GM10266 (cell line): Measurements from ENCODE around the gene CCDC71L.

ENCODE experiments used
- DNase-seq: peaks from one replicate; pipeline ENCODE4 v3.0.0; 2012; ENCODE audit errors: extremely low spot score
- TF ChIP-seq, protein P1 (sequence below): IDR thresholded peaks from 2 replicates; pipeline ENCODE4 v1.5.1; 2012; ENCODE audit warnings: mild to moderate bottlenecking, low read depth; ENCODE audit not compliant: control insufficient read depth, insufficient read depth; ENCODE audit errors: missing control alignments

CCDC71L gene

DNA sequence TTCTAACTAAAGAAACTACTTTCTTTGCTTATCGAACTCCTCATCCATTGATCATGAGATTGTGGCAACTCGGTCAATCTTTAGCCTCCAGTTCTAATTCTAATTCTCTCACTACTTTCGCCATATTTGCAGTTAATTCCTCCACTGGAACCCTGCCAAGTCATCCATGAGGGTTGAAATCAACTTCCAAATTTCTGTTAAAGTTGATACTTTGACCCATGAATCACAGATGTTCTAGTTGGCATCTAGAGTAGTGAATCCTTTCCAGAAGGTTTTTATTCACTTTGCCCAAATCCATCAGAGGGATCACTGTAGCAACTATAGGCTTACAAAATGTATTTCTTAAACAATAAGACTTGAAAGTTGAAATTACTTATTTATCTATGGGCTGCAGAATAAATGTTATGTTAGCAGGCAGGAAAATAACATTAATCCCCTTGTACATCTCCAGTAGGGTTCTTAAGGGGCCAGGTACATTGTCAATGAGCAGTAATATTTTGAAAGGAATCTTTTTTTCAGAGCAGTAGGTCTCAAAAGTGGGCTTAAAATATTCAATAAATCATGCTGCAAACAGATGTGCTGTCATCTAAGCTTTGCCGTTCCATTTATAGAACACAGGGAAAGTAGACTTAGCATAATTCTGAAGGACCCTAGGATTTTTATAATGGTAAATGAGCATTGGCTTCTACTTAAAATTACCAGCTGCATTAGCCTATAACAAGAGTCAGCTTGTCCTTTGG is 39.4 kb downstream of the CCDC71L start:
- DNase-seq: no peak
- TF ChIP-seq, protein P1, sequence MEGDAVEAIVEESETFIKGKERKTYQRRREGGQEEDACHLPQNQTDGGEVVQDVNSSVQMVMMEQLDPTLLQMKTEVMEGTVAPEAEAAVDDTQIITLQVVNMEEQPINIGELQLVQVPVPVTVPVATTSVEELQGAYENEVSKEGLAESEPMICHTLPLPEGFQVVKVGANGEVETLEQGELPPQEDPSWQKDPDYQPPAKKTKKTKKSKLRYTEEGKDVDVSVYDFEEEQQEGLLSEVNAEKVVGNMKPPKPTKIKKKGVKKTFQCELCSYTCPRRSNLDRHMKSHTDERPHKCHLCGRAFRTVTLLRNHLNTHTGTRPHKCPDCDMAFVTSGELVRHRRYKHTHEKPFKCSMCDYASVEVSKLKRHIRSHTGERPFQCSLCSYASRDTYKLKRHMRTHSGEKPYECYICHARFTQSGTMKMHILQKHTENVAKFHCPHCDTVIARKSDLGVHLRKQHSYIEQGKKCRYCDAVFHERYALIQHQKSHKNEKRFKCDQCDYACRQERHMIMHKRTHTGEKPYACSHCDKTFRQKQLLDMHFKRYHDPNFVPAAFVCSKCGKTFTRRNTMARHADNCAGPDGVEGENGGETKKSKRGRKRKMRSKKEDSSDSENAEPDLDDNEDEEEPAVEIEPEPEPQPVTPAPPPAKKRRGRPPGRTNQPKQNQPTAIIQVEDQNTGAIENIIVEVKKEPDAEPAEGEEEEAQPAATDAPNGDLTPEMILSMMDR: no peak

DNA sequence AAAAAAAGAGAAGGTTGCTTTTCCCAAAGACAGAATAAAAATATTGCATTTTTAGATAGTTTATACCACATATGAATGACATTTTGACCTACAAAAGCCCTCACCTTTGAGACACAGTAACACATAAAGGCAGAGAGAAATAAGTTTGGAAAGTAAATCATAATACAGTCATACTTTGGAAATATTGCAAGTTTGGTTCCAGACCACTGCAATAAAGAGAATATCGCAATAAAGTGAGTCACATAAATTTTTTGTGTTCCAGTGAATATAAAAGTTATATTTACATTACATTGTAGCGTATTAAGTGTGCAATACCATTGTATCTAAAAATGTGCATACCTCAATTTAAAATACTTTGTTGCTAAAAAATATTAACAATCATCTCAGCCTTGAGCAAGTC is 40.3 kb downstream of the CCDC71L start:
- TF ChIP-seq, protein P1: no peak
- no peak for DNase-seq

DNA sequence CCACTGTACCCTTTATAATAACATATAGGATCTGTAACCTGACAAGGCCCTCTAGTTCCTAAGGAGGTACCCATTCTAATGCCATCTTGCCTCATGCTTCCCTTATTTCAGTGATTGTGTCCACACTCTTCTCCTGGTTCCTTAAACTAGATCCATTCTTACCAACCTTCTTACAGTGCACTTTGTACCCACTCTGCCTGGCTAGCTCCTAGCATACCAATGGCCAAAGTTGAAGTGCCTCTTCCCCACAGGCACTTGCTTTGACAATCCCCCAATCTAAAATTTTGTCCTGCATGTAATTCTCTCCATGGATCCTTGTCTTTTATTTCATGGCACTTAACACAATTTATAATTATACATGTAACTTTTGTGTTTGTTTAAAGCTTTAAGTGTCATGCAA is 40.9 kb downstream of the CCDC71L start:
- no peak for DNase-seq
- TF ChIP-seq, protein P1: no peak

DNA sequence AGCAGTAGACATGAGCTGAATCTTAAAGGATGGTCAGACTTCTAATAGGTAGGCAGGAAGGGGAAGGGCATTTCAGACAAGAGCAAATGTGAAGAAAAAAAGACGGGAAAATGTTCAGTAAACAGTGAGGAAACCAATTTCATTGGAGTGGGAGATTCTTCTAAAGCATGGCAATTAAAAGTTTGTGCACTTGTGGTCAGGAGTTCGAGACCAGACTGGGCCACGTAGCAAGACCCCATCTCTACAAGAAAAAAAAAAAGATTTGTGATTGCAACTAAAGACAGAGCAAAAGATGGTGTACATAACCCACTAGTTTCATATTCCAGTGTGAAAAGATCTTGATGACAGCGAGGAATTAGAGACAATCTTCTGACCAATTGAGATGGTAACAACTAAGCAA is 41.7 kb downstream of the CCDC71L start:
- no peak for DNase-seq
- TF ChIP-seq, protein P1: no peak

DNA sequence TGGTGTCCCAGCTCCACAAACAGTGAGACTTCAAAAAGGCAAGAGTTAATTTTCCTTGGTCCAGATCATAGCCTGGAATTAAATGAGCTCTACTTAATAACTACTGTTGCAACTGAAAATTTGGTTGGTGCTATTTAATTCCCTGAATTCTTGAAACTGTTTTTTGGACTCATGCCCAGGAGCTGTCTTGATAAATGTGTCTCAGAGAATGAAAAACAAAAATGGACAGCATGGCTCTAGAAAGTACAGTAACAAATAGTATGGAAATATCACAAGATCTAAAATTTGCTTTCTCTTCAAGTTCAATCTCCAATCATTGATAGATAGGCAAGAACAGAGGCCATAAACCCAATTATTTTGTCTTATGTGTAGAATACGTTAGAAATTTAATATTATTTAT is 42.5 kb downstream of the CCDC71L start:
- DNase-seq: no peak
- TF ChIP-seq, protein P1: no peak

DNA sequence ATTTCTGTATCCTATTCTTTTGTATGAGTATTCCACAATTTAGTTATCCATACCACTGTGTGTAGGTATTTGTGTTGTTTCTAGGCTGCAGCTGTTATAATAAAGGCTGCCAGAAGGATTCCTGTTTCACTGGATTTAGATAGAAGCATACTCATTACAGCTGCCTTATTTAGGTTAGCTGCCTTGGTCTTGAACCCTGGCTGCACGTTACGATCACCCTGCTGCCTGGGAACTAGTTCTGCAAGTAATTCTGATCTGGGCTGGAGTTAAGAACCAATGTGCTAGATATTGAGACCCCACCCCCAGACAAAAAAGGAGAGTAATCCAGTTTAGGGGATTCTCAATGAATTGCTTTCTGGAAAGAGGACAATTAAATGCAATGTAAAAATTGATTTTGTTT is 43.1 kb downstream of the CCDC71L start:
- TF ChIP-seq, protein P1: no peak
- DNase-seq: no peak

DNA sequence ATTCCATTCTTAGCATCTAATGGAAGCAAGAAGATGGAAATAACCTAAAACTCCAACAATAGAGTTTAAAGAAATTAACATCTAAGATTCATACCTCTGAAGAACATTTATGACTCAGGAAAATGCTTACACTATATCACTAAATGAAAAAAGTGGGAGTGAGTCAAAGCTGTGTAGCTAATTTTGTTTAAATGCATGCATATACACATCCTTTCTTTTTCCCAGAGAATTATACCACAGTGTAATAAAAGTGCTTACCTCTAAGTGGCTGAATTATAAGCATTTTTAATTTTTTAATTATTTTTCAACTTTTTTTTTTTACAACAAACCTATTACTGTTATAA is 44.3 kb downstream of the CCDC71L start:
- DNase-seq: no peak
- TF ChIP-seq, protein P1: no peak
